IMR-90 (cell line): ENCODE data around the gene ANKRD33B. TPM values are rescaled to one million over a fixed set of nuclear protein-coding genes. Genes with fewer than 3 reads are reported as not detected.

Source experiments
- ATAC-seq: fragments of 200-7000 bp; cut with Tn5 transposase; 2 replicates; pipeline ENCODE4 v1.9.1; 2020; ENCODE audit warnings: low read depth, mild to moderate bottlenecking, moderate library complexity
- BruUV-seq: library from RNA; stranded (reverse); fragments of 400-500 nt; replicated peaks from 2 replicates; lab custom pipeline; 2021; lab: Mats Ljungman, UMichigan
- CTCF ChIA-PET: fragments of 300-600 bp; formaldehyde crosslinking; extraction: SDS; loops from one replicate; lab custom pipeline; 2021; ENCODE audit warnings: antibody characterized with exemption; lab: Yijun Ruan, JAX
- POLR2A ChIA-PET: fragments of 300-600 bp; sonication (Branson Sonifier 250); formaldehyde crosslinking; loops from one replicate; lab custom pipeline; 2022; ENCODE audit warnings: antibody characterized with exemption; ENCODE audit not compliant: unreplicated experiment; lab: Charles Lee
- DNase-seq: peaks from one replicate; pipeline ENCODE4 v3.0.0; 2013
- H2AFZ ChIP-seq: replicated peaks from 2 replicates; pipeline ENCODE3; 2013; ENCODE audit warnings: low read length, mild to moderate bottlenecking; ENCODE audit not compliant: poor library complexity
- H2AK5ac ChIP-seq: 2 replicates; pipeline ENCODE4 v1.6.1; 2013; ENCODE audit warnings: low read depth, low read length, inconsistent platforms
- H2AK9ac ChIP-seq: replicated peaks from 2 replicates; pipeline ENCODE3; 2013; ENCODE audit warnings: mild to moderate bottlenecking, low read depth, low read length, moderate library complexity; ENCODE audit not compliant: poor library complexity
- H2BK120ac ChIP-seq: 2 replicates; pipeline ENCODE4 v1.6.1; 2013; ENCODE audit warnings: low read depth, low read length, inconsistent platforms
- H2BK15ac ChIP-seq: 3 replicates; pipeline ENCODE4 v1.6.1; 2013; ENCODE audit warnings: low read depth, low read length, inconsistent platforms
- H2BK20ac ChIP-seq: 2 replicates; pipeline ENCODE4 v1.6.1; 2013; ENCODE audit warnings: low read depth, mild to moderate bottlenecking, inconsistent platforms, low read length, moderate library complexity
- H2BK5ac ChIP-seq: 2 replicates; pipeline ENCODE4 v1.6.1; 2013; ENCODE audit warnings: mild to moderate bottlenecking, low read depth, low read length, inconsistent platforms; ENCODE audit not compliant: poor library complexity, severe bottlenecking
- H3K14ac ChIP-seq: replicated peaks from 2 replicates; pipeline ENCODE4 v1.6.1; 2013; ENCODE audit warnings: low read depth, low read length, inconsistent platforms
- H3K18ac ChIP-seq: 2 replicates; pipeline ENCODE4 v1.6.1; 2013; ENCODE audit warnings: low read depth, low read length, control low read depth
- H3K23ac ChIP-seq: 2 replicates; pipeline ENCODE4 v1.6.1; 2013; ENCODE audit warnings: low read depth, low read length, inconsistent platforms
- H3K27ac ChIP-seq: 2 replicates; pipeline ENCODE4 v1.5.1; 2013; ENCODE audit warnings: mild to moderate bottlenecking, control low read depth, low read length; ENCODE audit not compliant: insufficient read depth
- H3K27me3 ChIP-seq: 2 replicates; pipeline ENCODE4 v1.6.1; 2013; ENCODE audit warnings: low read length; ENCODE audit not compliant: control insufficient read depth, insufficient read depth
- H3K36me3 ChIP-seq: 2 replicates; pipeline ENCODE4 v1.6.1; 2013; ENCODE audit warnings: low read length, mixed read lengths; ENCODE audit not compliant: control insufficient read depth, insufficient read depth
- H3K4ac ChIP-seq: 2 replicates; pipeline ENCODE4 v1.6.1; 2013; ENCODE audit warnings: low read depth, low read length, inconsistent platforms
- H3K4me1 ChIP-seq: 2 replicates; pipeline ENCODE4 v1.6.1; 2013; ENCODE audit warnings: low read length, mixed read lengths; ENCODE audit not compliant: control insufficient read depth, insufficient read depth
- H3K4me2 ChIP-seq: 2 replicates; pipeline ENCODE4 v1.6.1; 2013; ENCODE audit warnings: low read depth, mild to moderate bottlenecking, control low read depth, low read length, moderate library complexity
- H3K4me3 ChIP-seq: 2 replicates; pipeline ENCODE4 v1.5.1; 2013; ENCODE audit warnings: low read depth, mild to moderate bottlenecking, control low read depth, low read length, moderate library complexity; ENCODE audit not compliant: insufficient read depth
- H3K56ac ChIP-seq: 2 replicates; pipeline ENCODE4 v1.6.1; 2013; ENCODE audit warnings: low read length, inconsistent platforms; ENCODE audit not compliant: insufficient read depth; ENCODE audit errors: extremely low read depth
- H3K79me1 ChIP-seq, 2 experiments: 2 replicates each; pipeline ENCODE4 v1.6.1; 2013; ENCODE audit warnings: low read length in 2 of 2, inconsistent platforms in 1 of 2, low read depth in 1 of 2
- H3K9ac ChIP-seq: 2 replicates; pipeline ENCODE4 v1.6.1; 2013; ENCODE audit warnings: low read depth, low read length, control low read depth
- H3K9me1 ChIP-seq: 2 replicates; pipeline ENCODE4 v1.6.1; 2013; ENCODE audit warnings: low read length, inconsistent platforms; ENCODE audit not compliant: insufficient read depth
- H3K9me3 ChIP-seq: 2 replicates; pipeline ENCODE4 v1.6.1; 2013; ENCODE audit warnings: low read length; ENCODE audit not compliant: control insufficient read depth, insufficient read depth
- H4K20me1 ChIP-seq: 2 replicates; pipeline ENCODE4 v1.6.1; 2013; ENCODE audit warnings: low read length, inconsistent platforms; ENCODE audit not compliant: insufficient read depth
- H4K5ac ChIP-seq: 2 replicates; pipeline ENCODE4 v1.6.1; 2013; ENCODE audit warnings: mild to moderate bottlenecking, low read depth, low read length, control low read depth
- H4K8ac ChIP-seq, 2 experiments: 2 replicates each; pipeline ENCODE4 v1.6.1; 2013; ENCODE audit warnings: low read depth in 2 of 2, low read length in 2 of 2, control low read depth in 1 of 2, inconsistent platforms in 1 of 2
- H4K91ac ChIP-seq: 2 replicates; pipeline ENCODE4 v1.6.1; 2013; ENCODE audit warnings: low read depth, low read length, inconsistent platforms; ENCODE audit not compliant: insufficient read depth
- MAFK ChIP-seq: IDR thresholded peaks from 2 replicates; pipeline ENCODE4 v1.6.1; 2012; ENCODE audit warnings: low read depth, low read length, improper control_type of control experiment
- RCOR1 ChIP-seq: IDR thresholded peaks from 2 replicates; pipeline ENCODE4 v1.6.1; 2012; ENCODE audit warnings: mild to moderate bottlenecking, low read length, improper control_type of control experiment; ENCODE audit not compliant: insufficient replicate concordance
- WGBS, 2 experiments: methylation state at CpG; one replicate each; pipeline versions ENCODE4 v1.1.5 to v1.1.7; 2013; ENCODE audit warnings: missing lambda C conversion rate in 2 of 2; ENCODE audit not compliant: insufficient read length in 1 of 2; ENCODE audit errors: extremely low coverage in 2 of 2; 5-methylcytosine and 5-hydroxymethylcytosine counted together
- dilution Hi-C: fragments of 300-500 bp; cut with HindIII; formaldehyde crosslinking; loops from one replicate; pipeline ENCODE4 v1.14.3; 2018; ENCODE audit warnings: low sequenced_read_pairs; ENCODE audit not compliant: unreplicated experiment
- in situ Hi-C: fragments of 300-500 bp; cut with MboI; formaldehyde crosslinking; loops from 3 replicates; pipeline ENCODE4 v1.14.3; 2019; ENCODE audit warnings: low sequenced_read_pairs, inconsistent platforms, mixed read lengths
- intact Hi-C: fragments of 100-400 bp; cut with micrococcal nuclease; formaldehyde crosslinking; loops from 2 replicates; pipeline ENCODE4 v1.10.0; 2022
- polyA plus RNA-seq, 3 experiments: library from polyadenylated mRNA; depleted of rRNA; stranded (reverse); fragments of >200 nt; gene quantifications; 2 replicates each; pipeline ENCODE4 v1.2.3, GENCODE V29; 2012; ENCODE audit warnings: low replicate concordance in 1 of 3
- total RNA-seq: library from RNA; depleted of rRNA; stranded (reverse); fragments of >200 nt; gene quantifications from 2 replicates; pipeline ENCODE4 v1.2.3, GENCODE V29; 2012

Gene ANKRD33B
- total and polyA plus RNA-seq, 2 of the 4 experiments (the other 2 are of a cell fraction) = 2.5 to 3.3 TPM

DNA sequence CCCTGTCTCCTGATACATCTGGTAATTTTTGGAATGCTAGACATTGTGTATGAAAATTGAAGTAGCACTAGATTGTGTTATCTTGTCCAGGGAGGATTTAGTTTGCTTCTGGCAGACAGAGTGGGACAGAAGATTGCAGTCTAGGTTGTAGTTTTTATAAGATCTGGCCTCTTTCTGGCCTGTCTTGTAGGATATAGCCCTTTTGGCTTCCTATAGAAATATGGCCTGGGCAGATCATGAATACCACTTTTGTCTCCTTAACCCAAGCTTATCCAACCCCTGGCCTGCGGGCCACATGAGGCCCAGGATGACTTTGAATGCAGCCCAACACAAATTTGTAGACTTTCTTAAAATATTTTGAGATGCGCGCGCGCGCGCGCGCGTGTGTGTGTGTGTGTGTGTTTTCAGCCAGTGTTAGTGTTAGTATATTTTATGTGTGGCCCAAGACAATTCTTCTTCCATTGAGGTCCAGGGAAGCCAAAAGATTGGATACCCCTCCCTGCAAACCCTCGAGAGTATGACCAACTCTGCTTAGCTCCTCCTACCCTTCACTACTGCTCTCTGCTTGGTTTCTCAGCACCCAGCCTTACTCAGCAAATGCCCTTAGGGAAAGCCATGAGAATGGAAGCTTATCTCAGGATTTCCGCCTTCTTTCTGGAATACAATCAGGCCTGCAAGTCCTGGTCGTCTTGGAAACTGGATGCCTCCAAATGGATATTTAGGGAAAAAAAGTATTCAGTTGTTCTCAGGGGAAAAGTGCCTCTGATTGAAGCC lies 26.5 kb downstream of the ANKRD33B start:
- ATAC-seq (peak; percentile 65), DNase-seq (peak; percentile 69)
- H3K23ac ChIP-seq = no peak overlapping the region
- peak overlapping the region; percentile 36; the same call in 1 of the 3 replicates for H2BK15ac ChIP-seq
- H3K27me3 ChIP-seq = no peaks in the 10 kb centered on the region
- peaks cover 39% of the 10 kb centered on the region; the same call in 1 of the 2 replicates for H4K20me1 ChIP-seq
- BruUV-seq = no TSS peak
- no peak overlapping the region for H3K56ac ChIP-seq
- peaks cover 18% of the 10 kb centered on the region for H3K9me1 ChIP-seq
- no peak overlapping the region for H3K4me3 ChIP-seq
- intact Hi-C loops = no loop called here
- no peak overlapping the region; the same call in 1 of the 2 replicates for H2AK5ac ChIP-seq
- peaks cover 11% of the 10 kb centered on the region for H3K4me1 ChIP-seq
- dilution Hi-C loops = no loop called here
- no peak overlapping the region for H2AFZ ChIP-seq
- H4K8ac ChIP-seq = no peak overlapping the region
- no peak overlapping the region for H2AK9ac ChIP-seq
- in situ Hi-C loops = no loop called here
- H3K4ac ChIP-seq = no peak overlapping the region
- ChIA-PET POLR2A (no interaction called here), CTCF (no interaction called here)
- H2BK120ac ChIP-seq = 0 out of 2 replicates have a peak overlapping the region, but pooled peaks have one; percentile 13
- WGBS, 2 experiments = 63% methylated on average over 2 of the region's 13 CpGs; no CpG with 5 or more reads in 1 of the 2 experiments
- H3K9me3 ChIP-seq = no peaks in the 10 kb centered on the region
- no peak overlapping the region for H3K4me2 ChIP-seq
- H3K14ac ChIP-seq = no peak overlapping the region
- TF ChIP-seq RCOR1 (no peak), MAFK (peak; percentile 23; the same call in 1 of the 2 replicates)
- no peak overlapping the region for H2BK5ac ChIP-seq
- H3K27ac ChIP-seq = no peak overlapping the region
- H4K5ac ChIP-seq = no peak overlapping the region
- no peak overlapping the region for H3K9ac ChIP-seq
- H3K79me1 ChIP-seq = peaks cover 32 to 67% of the 10 kb centered on the region in 2 experiments
- H3K18ac ChIP-seq = no peak overlapping the region
- H2BK20ac ChIP-seq = no peak overlapping the region
- H4K91ac ChIP-seq = no peak overlapping the region
- peaks cover 1% of the 10 kb centered on the region; the same call in 1 of the 2 replicates for H3K36me3 ChIP-seq
